ENCODE measurements around the gene SIGMAR1.

Gene SIGMAR1

GRCh38 chr9:34601937-34602573 lies 35.5 kb downstream of the SIGMAR1 start:
- no peak overlapping the region for H3K4me3 ChIP-seq (ENCODE audit: low read length)

DNA sequence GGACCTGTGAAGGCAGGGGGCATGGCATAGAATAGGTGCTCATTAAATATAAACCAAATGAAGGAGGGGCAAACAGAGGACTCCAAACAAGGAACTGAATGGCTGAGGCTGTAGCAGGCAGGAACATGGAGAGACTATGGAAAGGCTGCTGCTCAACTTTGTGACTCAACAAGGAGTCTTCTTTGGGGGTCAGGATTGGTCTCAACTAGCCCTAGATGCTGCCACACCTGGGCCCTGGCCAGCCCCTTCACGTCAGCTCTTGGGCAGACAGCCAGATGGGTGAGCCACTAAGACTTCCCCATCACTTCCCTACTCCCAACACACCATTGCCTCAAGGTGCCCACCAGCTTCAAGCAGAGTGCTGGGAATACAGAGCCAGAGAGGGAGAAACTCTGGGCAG lies 36.7 kb downstream of the SIGMAR1 start:
- DNase-seq (ENCODE audit: low read depth): no peak
- no peak overlapping the region for H3K4me3 ChIP-seq (ENCODE audit: low read length)
- TF ChIP-seq, protein P1, sequence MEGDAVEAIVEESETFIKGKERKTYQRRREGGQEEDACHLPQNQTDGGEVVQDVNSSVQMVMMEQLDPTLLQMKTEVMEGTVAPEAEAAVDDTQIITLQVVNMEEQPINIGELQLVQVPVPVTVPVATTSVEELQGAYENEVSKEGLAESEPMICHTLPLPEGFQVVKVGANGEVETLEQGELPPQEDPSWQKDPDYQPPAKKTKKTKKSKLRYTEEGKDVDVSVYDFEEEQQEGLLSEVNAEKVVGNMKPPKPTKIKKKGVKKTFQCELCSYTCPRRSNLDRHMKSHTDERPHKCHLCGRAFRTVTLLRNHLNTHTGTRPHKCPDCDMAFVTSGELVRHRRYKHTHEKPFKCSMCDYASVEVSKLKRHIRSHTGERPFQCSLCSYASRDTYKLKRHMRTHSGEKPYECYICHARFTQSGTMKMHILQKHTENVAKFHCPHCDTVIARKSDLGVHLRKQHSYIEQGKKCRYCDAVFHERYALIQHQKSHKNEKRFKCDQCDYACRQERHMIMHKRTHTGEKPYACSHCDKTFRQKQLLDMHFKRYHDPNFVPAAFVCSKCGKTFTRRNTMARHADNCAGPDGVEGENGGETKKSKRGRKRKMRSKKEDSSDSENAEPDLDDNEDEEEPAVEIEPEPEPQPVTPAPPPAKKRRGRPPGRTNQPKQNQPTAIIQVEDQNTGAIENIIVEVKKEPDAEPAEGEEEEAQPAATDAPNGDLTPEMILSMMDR (conservative IDR thresholded peaks at IDR 0.05; ENCODE audit: low read depth, low read length): no peak

More at GRCh38 chr9:34601937-34602573, 35.5 kb downstream of the SIGMAR1 start:
- no peak for DNase-seq (ENCODE audit: low read depth)
- TF ChIP-seq, protein P1 (conservative IDR thresholded peaks at IDR 0.05; ENCODE audit: low read depth, low read length): no peak

GRCh38 chr9:34599546-34599945 lies 38.0 kb downstream of the SIGMAR1 start:
- H3K4me3 ChIP-seq (ENCODE audit: low read length): no peak overlapping the region
- DNase-seq (ENCODE audit: low read depth): no peak
- TF ChIP-seq, protein P1 (conservative IDR thresholded peaks at IDR 0.05; ENCODE audit: low read depth, low read length): no peak

DNA sequence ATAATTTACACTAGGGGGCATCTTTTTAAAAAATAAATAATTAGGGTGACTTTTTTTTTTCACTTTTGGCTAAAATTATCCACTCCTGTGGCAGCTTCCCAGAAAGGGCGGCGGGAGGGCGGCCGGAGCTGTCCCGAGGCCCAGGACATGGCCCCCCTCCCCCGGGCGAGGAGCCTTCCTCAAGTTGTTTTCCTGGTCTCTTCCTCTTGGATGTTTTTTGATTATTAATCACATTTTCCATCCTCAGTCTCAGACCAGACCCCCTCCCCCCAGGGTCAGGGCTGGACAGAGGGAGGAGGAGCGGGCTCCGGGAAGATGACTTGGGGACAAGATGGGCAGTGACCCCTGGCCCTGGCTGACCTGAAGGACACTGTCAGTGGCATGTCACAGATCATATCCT lies 43.4 kb downstream of the SIGMAR1 start:
- H3K4me3 ChIP-seq (ENCODE audit: low read length): no peak overlapping the region
- no peak for DNase-seq (ENCODE audit: low read depth)
- TF ChIP-seq, protein P1 (conservative IDR thresholded peaks at IDR 0.05; ENCODE audit: low read depth, low read length): no peak

DNA sequence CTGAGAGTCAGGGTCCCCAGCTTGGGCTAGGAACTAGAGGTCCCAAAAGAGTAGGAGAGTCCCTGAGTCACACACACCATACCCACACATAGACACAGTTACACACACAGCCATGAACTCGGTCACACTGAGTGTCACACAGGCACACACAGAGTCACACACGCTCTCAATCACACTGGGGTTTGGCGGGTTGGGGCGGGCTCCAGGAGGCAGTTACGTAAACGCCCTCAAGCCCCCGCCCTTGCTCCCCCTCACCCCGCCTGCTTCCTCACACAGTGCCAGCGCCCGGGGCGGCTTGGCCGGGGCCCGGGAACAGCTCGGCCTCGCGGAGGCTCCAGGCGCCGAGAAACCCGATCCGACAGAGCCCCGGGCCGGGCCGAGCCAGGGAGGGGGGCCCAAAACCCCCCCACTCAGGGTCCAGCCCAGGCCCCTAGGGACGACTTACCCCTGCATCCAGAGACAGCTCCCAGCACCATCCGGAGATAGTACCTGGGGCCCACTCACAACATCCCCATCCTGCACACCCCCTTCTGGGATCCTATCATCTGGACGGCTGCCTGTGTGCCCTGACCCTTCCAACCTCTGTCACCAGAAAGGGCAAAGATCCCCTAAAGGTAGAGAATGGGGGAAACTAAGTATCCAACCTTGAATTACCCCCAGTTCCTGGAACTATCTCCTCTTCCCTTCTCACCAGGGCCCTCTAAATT lies 44.5 kb downstream of the SIGMAR1 start:
- no peak overlapping the region for H3K4me3 ChIP-seq (ENCODE audit: low read length)
- TF ChIP-seq, protein P1 (conservative IDR thresholded peaks at IDR 0.05; ENCODE audit: low read depth, low read length): no peak
- DNase-seq (ENCODE audit: low read depth): no peak

DNA sequence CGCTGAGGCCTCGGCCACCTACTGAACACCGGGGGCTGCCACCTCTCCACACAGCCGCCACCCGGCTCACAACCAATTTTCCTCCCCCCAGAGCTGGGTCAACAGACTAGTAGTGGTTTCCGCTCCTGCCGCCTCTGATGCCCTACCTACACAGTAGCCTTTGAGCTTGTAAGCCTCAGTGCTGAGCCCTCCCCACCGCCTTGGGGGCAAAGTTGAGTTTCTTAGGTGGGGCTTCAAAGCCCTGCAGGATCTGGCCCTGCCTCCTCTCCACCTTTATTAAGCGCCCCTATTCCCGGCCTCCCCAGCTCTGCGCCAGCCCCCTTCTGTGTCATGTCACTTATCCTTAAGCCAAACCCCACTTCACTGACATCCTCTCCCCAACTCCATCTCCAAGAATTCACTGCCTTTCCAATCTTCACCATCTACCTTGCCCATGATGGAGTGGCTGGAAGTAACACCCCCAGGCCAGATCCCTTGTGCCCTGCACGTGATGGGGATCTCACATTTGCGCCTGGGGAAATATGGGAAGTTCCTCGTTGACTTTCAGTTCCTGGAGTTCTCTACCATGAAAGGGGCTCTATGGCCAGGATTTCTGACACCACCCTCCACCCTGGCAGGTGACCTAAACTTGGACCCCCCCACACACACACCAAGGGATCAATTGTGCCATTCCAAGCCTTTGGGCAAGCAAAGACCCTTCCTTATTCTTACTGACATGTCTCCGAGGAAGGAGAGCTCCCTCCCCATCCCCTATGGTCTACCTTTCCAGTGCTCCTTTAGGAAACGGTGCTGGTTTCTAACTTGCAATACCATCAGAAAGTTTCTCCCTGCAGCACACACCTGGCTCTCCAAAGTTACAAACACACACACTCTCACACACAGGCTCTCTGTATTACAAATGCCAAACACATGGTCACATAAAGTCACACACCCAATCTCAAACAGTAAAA lies 45.4 kb downstream of the SIGMAR1 start:
- TF ChIP-seq, protein P1 (conservative IDR thresholded peaks at IDR 0.05; ENCODE audit: low read depth, low read length): no peak
- no peak overlapping the region for H3K4me3 ChIP-seq (ENCODE audit: low read length)
- no peak for DNase-seq (ENCODE audit: low read depth)

Data from retinal pigment epithelial cell (primary cell).